Adrenal gland (tissue), 5 donors: ENCODE data around the gene GPATCH2L.

ENCODE experiments used
- CTCF ChIP-seq, 6 experiments: fragments of 450-650 bp in 4 of 6; fragments of 200-600 bp in 2 of 6; sonication (generic) in 1 of 6; IDR thresholded peaks; 1 replicate in 5 of 6; 2 replicates in 1 of 6; pipeline versions ENCODE4 v1.5.1 to v1.8.0; 2016 to 2021; ENCODE audit warnings: antibody characterized with exemption in 6 of 6, mild to moderate bottlenecking in 2 of 6, moderate library complexity in 1 of 6
- POLR2A ChIP-seq, 2 donors: fragments of 450-650 bp; IDR thresholded peaks; one replicate each; pipeline ENCODE4 v1.6.1; 2017; ENCODE audit warnings: antibody characterized with exemption in 2 of 2, mild to moderate bottlenecking in 2 of 2, moderate library complexity in 1 of 2
- donor health status: DM: no; HTN: no; CAD: no.

GRCh38 chr14:76125511-76125910, 26.2 kb upstream of the GPATCH2L start:
- no peak for TF ChIP-seq CTCF (IDR thresholded peaks at IDR 0.05)
- TF ChIP-seq POLR2A (IDR thresholded peaks at IDR 0.05), result no peak
